ENCODE data around the gene SPEF2.
"Not testable (repeated sequence)": the region's sequence is repeated elsewhere in the genome, so short reads cannot be mapped to it uniquely, and the experiment has no call there.

SPEF2 gene

GRCh38 chr5:35672296-35672655 lies 54.6 kb downstream of the SPEF2 start:
- not testable (repeated sequence) for DNase-seq; H3K4me3 ChIP-seq (ENCODE audit: insufficient read depth, low read depth, low read length, poor library complexity, severe bottlenecking); H3K27me3 ChIP-seq (replicated peaks; ENCODE audit: control insufficient read depth, insufficient read depth, low read length, poor library complexity, severe bottlenecking); H3K9me3 ChIP-seq (ENCODE audit: control insufficient read depth, low read length); H3K36me3 ChIP-seq (ENCODE audit: control insufficient read depth, insufficient read depth, low read length)
- H3K27ac ChIP-seq (ENCODE audit: insufficient read depth, low read length, poor library complexity, severe bottlenecking), result peak overlapping the region; percentile 11
- peaks cover 22% of the 10 kb centered on the region for H3K4me1 ChIP-seq (ENCODE audit: control insufficient read depth, insufficient read depth, low read length, poor library complexity, severe bottlenecking)

GRCh38 chr5:35672995-35673394 lies 55.3 kb downstream of the SPEF2 start:
- Histone ChIP-seq H3K9me3 (ENCODE audit: control insufficient read depth, low read length) (no peaks in the 10 kb centered on the region), H3K4me1 (ENCODE audit: control insufficient read depth, insufficient read depth, low read length, poor library complexity, severe bottlenecking) (peaks cover 22% of the 10 kb centered on the region), H3K4me3 (ENCODE audit: insufficient read depth, low read depth, low read length, poor library complexity, severe bottlenecking) (no peak overlapping the region), H3K27ac (ENCODE audit: insufficient read depth, low read length, poor library complexity, severe bottlenecking) (peak overlapping the region; percentile 45), H3K27me3 (replicated peaks; ENCODE audit: control insufficient read depth, insufficient read depth, low read length, poor library complexity, severe bottlenecking) (no peaks in the 10 kb centered on the region), H3K36me3 (ENCODE audit: control insufficient read depth, insufficient read depth, low read length) (no peaks in the 10 kb centered on the region)
- DNase-seq, result peak in 2 of 3 donors; percentile 3 to 7

DNA sequence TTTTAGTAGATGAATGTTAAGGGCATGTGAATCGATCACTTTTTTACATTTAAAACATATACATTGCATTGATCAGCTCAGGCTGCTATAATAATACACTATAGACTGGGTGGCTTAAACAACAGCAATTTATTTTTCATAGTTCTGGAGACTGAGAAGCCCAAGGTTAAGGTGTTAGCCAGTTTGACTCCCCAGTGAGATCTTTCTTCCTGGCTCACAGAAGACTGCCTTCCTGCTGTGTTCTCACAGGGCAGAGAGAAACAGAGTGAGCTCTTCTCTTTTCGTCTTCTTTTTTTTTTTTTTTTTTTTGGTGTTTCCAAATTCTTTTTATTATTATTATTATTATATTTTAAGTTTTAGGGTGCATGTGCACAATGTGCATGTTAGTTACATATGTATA lies 56.4 kb downstream of the SPEF2 start:
- DNase-seq, result no peak
- Histone ChIP-seq H3K4me1 (ENCODE audit: control insufficient read depth, insufficient read depth, low read length, poor library complexity, severe bottlenecking) (peaks cover 22% of the 10 kb centered on the region), H3K27ac (ENCODE audit: insufficient read depth, low read length, poor library complexity, severe bottlenecking) (peak overlapping the region; percentile 16), H3K27me3 (replicated peaks; ENCODE audit: control insufficient read depth, insufficient read depth, low read length, poor library complexity, severe bottlenecking) (no peaks in the 10 kb centered on the region), H3K4me3 (ENCODE audit: insufficient read depth, low read depth, low read length, poor library complexity, severe bottlenecking) (no peak overlapping the region), H3K9me3 (ENCODE audit: control insufficient read depth, low read length) (no peaks in the 10 kb centered on the region), H3K36me3 (ENCODE audit: control insufficient read depth, insufficient read depth, low read length) (no peaks in the 10 kb centered on the region)

- Histone ChIP-seq H3K27ac (ENCODE audit: insufficient read depth, low read length, poor library complexity, severe bottlenecking) (no peak overlapping the region), H3K27me3 (replicated peaks; ENCODE audit: control insufficient read depth, insufficient read depth, low read length, poor library complexity, severe bottlenecking) (no peaks in the 10 kb centered on the region), H3K4me3 (ENCODE audit: insufficient read depth, low read depth, low read length, poor library complexity, severe bottlenecking) (no peak overlapping the region), H3K9me3 (ENCODE audit: control insufficient read depth, low read length) (no peaks in the 10 kb centered on the region), H3K4me1 (ENCODE audit: control insufficient read depth, insufficient read depth, low read length, poor library complexity, severe bottlenecking) (peaks cover 17% of the 10 kb centered on the region), H3K36me3 (ENCODE audit: control insufficient read depth, insufficient read depth, low read length) (no peaks in the 10 kb centered on the region)
- DNase-seq, result no peak
Measured at GRCh38 chr5:35675392-35675791, 57.7 kb downstream of the SPEF2 start.

DNA sequence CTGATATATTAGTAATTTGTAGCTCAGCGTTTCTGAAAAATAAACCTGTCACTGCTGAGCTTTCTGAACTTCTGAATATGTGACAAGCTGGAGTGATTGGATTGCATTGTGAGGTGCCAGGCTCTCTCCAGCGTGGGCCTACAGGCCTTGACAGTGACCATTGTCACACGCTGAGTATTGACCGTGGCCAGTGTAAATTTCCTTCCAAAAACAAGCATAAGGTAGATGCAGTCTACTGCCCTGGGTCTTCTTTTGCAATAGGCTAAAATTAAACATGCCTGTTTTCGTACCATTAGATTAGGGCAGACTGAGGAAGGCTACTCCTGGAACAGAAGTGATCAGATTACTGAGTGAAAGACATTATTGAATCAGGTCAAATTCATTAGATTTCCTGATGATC lies 60.2 kb downstream of the SPEF2 start:
- no peaks in the 10 kb centered on the region for H3K9me3 ChIP-seq (ENCODE audit: control insufficient read depth, low read length)
- peaks cover 9% of the 10 kb centered on the region for H3K4me1 ChIP-seq (ENCODE audit: control insufficient read depth, insufficient read depth, low read length, poor library complexity, severe bottlenecking)
- no peaks in the 10 kb centered on the region for H3K27me3 ChIP-seq (replicated peaks; ENCODE audit: control insufficient read depth, insufficient read depth, low read length, poor library complexity, severe bottlenecking)
- H3K36me3 ChIP-seq (ENCODE audit: control insufficient read depth, insufficient read depth, low read length), result no peaks in the 10 kb centered on the region
- no peak overlapping the region for H3K27ac ChIP-seq (ENCODE audit: insufficient read depth, low read length, poor library complexity, severe bottlenecking)
- DNase-seq, result no peak
- H3K4me3 ChIP-seq (ENCODE audit: insufficient read depth, low read depth, low read length, poor library complexity, severe bottlenecking), result no peak overlapping the region

DNA sequence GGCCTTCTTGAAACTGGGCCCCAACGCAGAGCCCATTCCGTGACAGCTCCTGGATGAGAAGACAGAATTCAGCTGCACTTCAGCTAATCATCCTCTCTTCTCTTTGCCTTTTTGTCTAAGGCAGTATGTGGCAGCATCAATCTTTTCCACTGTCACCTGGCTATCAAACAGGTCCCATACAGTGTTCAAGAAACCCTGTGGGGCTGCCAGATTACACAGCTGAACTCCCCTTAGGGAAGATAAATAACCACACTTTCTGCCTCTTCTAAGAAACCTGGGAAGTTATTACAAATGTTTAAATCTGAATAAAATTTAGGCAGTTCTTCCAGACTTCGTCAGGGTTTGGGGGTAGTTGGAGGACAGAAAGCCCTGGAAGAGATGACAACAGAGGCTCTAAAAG lies 61.0 kb downstream of the SPEF2 start:
- Histone ChIP-seq H3K4me1 (ENCODE audit: control insufficient read depth, insufficient read depth, low read length, poor library complexity, severe bottlenecking) (peaks cover 3% of the 10 kb centered on the region), H3K36me3 (ENCODE audit: control insufficient read depth, insufficient read depth, low read length) (no peaks in the 10 kb centered on the region), H3K27ac (ENCODE audit: insufficient read depth, low read length, poor library complexity, severe bottlenecking) (no peak overlapping the region), H3K27me3 (replicated peaks; ENCODE audit: control insufficient read depth, insufficient read depth, low read length, poor library complexity, severe bottlenecking) (no peaks in the 10 kb centered on the region), H3K9me3 (ENCODE audit: control insufficient read depth, low read length) (no peaks in the 10 kb centered on the region), H3K4me3 (ENCODE audit: insufficient read depth, low read depth, low read length, poor library complexity, severe bottlenecking) (no peak overlapping the region)
- no peak for DNase-seq

DNA sequence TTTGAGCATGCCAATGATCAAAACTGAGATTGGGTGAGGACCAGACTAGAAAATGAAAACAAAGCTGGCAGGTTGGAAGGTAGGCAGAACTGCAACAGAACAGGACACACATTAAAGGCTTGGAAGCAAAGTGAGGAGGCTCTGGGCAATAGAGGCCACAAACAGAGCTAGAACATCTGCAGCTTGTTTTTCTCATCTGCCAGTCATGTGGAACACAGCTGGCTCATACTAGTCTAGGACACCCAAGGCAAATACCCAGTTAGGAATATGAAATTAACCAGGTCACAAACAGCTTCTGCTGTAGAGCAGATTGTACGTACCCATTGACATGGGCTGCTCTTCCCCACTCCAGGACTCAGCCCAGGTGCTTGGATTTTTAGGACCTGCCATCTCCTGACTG lies 61.7 kb downstream of the SPEF2 start:
- Histone ChIP-seq H3K36me3 (ENCODE audit: control insufficient read depth, insufficient read depth, low read length) (no peaks in the 10 kb centered on the region), H3K4me3 (ENCODE audit: insufficient read depth, low read depth, low read length, poor library complexity, severe bottlenecking) (no peak overlapping the region), H3K9me3 (ENCODE audit: control insufficient read depth, low read length) (no peaks in the 10 kb centered on the region), H3K27me3 (replicated peaks; ENCODE audit: control insufficient read depth, insufficient read depth, low read length, poor library complexity, severe bottlenecking) (no peaks in the 10 kb centered on the region), H3K4me1 (ENCODE audit: control insufficient read depth, insufficient read depth, low read length, poor library complexity, severe bottlenecking) (no peaks in the 10 kb centered on the region), H3K27ac (ENCODE audit: insufficient read depth, low read length, poor library complexity, severe bottlenecking) (no peak overlapping the region)
- DNase-seq, result no peak

DNA sequence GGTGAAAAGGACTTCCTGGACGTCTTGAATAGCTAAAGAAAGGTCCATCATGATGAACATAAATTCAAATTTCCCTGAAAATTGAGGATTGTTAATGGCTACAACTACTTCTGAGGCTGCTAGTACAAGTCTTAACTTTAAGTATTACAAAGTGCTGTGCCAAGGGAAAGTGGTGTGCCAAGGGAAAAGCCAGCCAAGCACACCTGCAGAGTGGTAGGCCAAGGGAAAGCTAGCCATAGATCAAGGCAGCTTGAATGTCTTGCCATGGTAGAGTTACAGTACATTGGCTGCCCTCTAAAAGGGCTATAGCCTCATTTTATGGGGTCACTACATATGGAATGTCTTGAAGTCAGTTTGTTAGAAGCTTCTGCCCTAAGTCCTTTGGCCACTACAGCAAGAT lies 64.2 kb downstream of the SPEF2 start:
- H3K4me3 ChIP-seq (ENCODE audit: insufficient read depth, low read depth, low read length, poor library complexity, severe bottlenecking), result no peak overlapping the region
- no peak overlapping the region for H3K27ac ChIP-seq (ENCODE audit: insufficient read depth, low read length, poor library complexity, severe bottlenecking)
- H3K36me3 ChIP-seq (ENCODE audit: control insufficient read depth, insufficient read depth, low read length), result no peaks in the 10 kb centered on the region
- no peaks in the 10 kb centered on the region for H3K27me3 ChIP-seq (replicated peaks; ENCODE audit: control insufficient read depth, insufficient read depth, low read length, poor library complexity, severe bottlenecking)
- DNase-seq, result no peak
- H3K4me1 ChIP-seq (ENCODE audit: control insufficient read depth, insufficient read depth, low read length, poor library complexity, severe bottlenecking), result no peaks in the 10 kb centered on the region
- H3K9me3 ChIP-seq (ENCODE audit: control insufficient read depth, low read length), result no peaks in the 10 kb centered on the region

- Histone ChIP-seq H3K27ac (ENCODE audit: insufficient read depth, low read length, poor library complexity, severe bottlenecking) (no peak overlapping the region), H3K4me1 (ENCODE audit: control insufficient read depth, insufficient read depth, low read length, poor library complexity, severe bottlenecking) (no peaks in the 10 kb centered on the region), H3K27me3 (replicated peaks; ENCODE audit: control insufficient read depth, insufficient read depth, low read length, poor library complexity, severe bottlenecking) (no peaks in the 10 kb centered on the region), H3K4me3 (ENCODE audit: insufficient read depth, low read depth, low read length, poor library complexity, severe bottlenecking) (no peak overlapping the region), H3K36me3 (ENCODE audit: control insufficient read depth, insufficient read depth, low read length) (no peaks in the 10 kb centered on the region), H3K9me3 (ENCODE audit: control insufficient read depth, low read length) (no peaks in the 10 kb centered on the region)
- DNase-seq, result no peak
Measured at GRCh38 chr5:35683466-35683865, 65.8 kb downstream of the SPEF2 start.

- no peaks in the 10 kb centered on the region for H3K9me3 ChIP-seq (ENCODE audit: control insufficient read depth, low read length)
- H3K4me1 ChIP-seq (ENCODE audit: control insufficient read depth, insufficient read depth, low read length, poor library complexity, severe bottlenecking), result no peaks in the 10 kb centered on the region
- H3K36me3 ChIP-seq (ENCODE audit: control insufficient read depth, insufficient read depth, low read length), result no peaks in the 10 kb centered on the region
- H3K27me3 ChIP-seq (replicated peaks; ENCODE audit: control insufficient read depth, insufficient read depth, low read length, poor library complexity, severe bottlenecking), result no peaks in the 10 kb centered on the region
- no peak overlapping the region for H3K27ac ChIP-seq (ENCODE audit: insufficient read depth, low read length, poor library complexity, severe bottlenecking)
- no peak for DNase-seq
- no peak overlapping the region for H3K4me3 ChIP-seq (ENCODE audit: insufficient read depth, low read depth, low read length, poor library complexity, severe bottlenecking)
Measured at GRCh38 chr5:35685161-35685560, 67.5 kb downstream of the SPEF2 start.

GRCh38 chr5:35687961-35688360 lies 70.3 kb downstream of the SPEF2 start:
- Histone ChIP-seq H3K4me3 (ENCODE audit: insufficient read depth, low read depth, low read length, poor library complexity, severe bottlenecking) (no peak overlapping the region), H3K27me3 (replicated peaks; ENCODE audit: control insufficient read depth, insufficient read depth, low read length, poor library complexity, severe bottlenecking) (no peaks in the 10 kb centered on the region), H3K9me3 (ENCODE audit: control insufficient read depth, low read length) (no peaks in the 10 kb centered on the region), H3K27ac (ENCODE audit: insufficient read depth, low read length, poor library complexity, severe bottlenecking) (no peak overlapping the region), H3K36me3 (ENCODE audit: control insufficient read depth, insufficient read depth, low read length) (no peaks in the 10 kb centered on the region), H3K4me1 (ENCODE audit: control insufficient read depth, insufficient read depth, low read length, poor library complexity, severe bottlenecking) (no peaks in the 10 kb centered on the region)
- DNase-seq, result no peak
